Activated T-helper 1 cell treated with anti-CD3 and anti-CD28 coated beads, Interleukin-2, amount 50 U/mL, for 16 hours (primary cell): ENCODE data around the gene SERPINB11.
"Not testable (repeated sequence)": the region's sequence is repeated elsewhere in the genome, so short reads cannot be mapped to it uniquely, and the experiment has no call there.

Source experiments
- DNase-seq, 2 donors: peaks; one replicate each; pipeline ENCODE4 v3.0.0-alpha.2; 2020; ENCODE audit warnings: low read depth in 1 of 2, low spot score in 1 of 2

Gene SERPINB11

GRCh38 chr18:63702660-63703059, at the start of gene SERPINB11:
SERPINB11 (plus strand) TSS chr18:63702960; CDS start chr18:63710194, 7,234 bp downstream.
- no peak for DNase-seq

- not testable (repeated sequence) for DNase-seq
These were observed 43.8 kb upstream of the SERPINB11 start for GRCh38 chr18:63658920-63659319.

- not testable (repeated sequence) for DNase-seq
These were observed 41.0 kb upstream of the SERPINB11 start, which contains the start of gene SERPINB3 for GRCh38 chr18:63661750-63662149. SERPINB3 (minus strand) TSS chr18:63661893; CDS start chr18:63661216, 677 bp downstream.

GRCh38 chr18:63664571-63664970, 38.2 kb upstream of the SERPINB11 start:
- DNase-seq: no peak

- DNase-seq: no peak
These were observed 26.0 kb upstream of the SERPINB11 start for GRCh38 chr18:63676526-63677323.

- DNase-seq: no peak
These were observed 25.1 kb upstream of the SERPINB11 start for GRCh38 chr18:63677500-63678225.

GRCh38 chr18:63679820-63680606, 22.7 kb upstream of the SERPINB11 start:
- no peak for DNase-seq

- DNase-seq: no peak
These were observed 21.1 kb upstream of the SERPINB11 start for GRCh38 chr18:63681449-63682340.

GRCh38 chr18:63683152-63683551, 19.6 kb upstream of the SERPINB11 start:
- DNase-seq: no peak

GRCh38 chr18:63683890-63684289, 18.9 kb upstream of the SERPINB11 start:
- no peak for DNase-seq

GRCh38 chr18:63684718-63685117, 18.0 kb upstream of the SERPINB11 start:
- DNase-seq: no peak

- no peak for DNase-seq
These were observed 15.9 kb upstream of the SERPINB11 start for GRCh38 chr18:63686871-63687270.

- no peak for DNase-seq
These were observed 13.7 kb upstream of the SERPINB11 start for GRCh38 chr18:63689064-63689463.

GRCh38 chr18:63697097-63697660, 5.6 kb upstream of the SERPINB11 start:
- DNase-seq: no peak

- DNase-seq: no peak
These were observed 2.3 kb upstream of the SERPINB11 start for GRCh38 chr18:63700501-63700900.

- DNase-seq: no peak
These were observed 808 bp upstream of the SERPINB11 start for GRCh38 chr18:63701952-63702351.

GRCh38 chr18:63705401-63705800, 2.6 kb downstream of the SERPINB11 start:
- DNase-seq: no peak

- no peak for DNase-seq
These were observed 5.1 kb downstream of the SERPINB11 start for GRCh38 chr18:63707816-63708215.

- no peak for DNase-seq
These were observed 5.9 kb downstream of the SERPINB11 start for GRCh38 chr18:63708650-63709049.
